DMS79 (cell line): ENCODE results near the gene WBP2.
"Not testable (repeated sequence)": the region's sequence is repeated elsewhere in the genome, so short reads cannot be mapped to it uniquely, and the experiment has no call there.

ENCODE experiments used
- DNase-seq: peaks from one replicate; lab custom pipeline; 2025; lab: John Stamatoyannopoulos, UW

The WBP2 gene

DNA sequence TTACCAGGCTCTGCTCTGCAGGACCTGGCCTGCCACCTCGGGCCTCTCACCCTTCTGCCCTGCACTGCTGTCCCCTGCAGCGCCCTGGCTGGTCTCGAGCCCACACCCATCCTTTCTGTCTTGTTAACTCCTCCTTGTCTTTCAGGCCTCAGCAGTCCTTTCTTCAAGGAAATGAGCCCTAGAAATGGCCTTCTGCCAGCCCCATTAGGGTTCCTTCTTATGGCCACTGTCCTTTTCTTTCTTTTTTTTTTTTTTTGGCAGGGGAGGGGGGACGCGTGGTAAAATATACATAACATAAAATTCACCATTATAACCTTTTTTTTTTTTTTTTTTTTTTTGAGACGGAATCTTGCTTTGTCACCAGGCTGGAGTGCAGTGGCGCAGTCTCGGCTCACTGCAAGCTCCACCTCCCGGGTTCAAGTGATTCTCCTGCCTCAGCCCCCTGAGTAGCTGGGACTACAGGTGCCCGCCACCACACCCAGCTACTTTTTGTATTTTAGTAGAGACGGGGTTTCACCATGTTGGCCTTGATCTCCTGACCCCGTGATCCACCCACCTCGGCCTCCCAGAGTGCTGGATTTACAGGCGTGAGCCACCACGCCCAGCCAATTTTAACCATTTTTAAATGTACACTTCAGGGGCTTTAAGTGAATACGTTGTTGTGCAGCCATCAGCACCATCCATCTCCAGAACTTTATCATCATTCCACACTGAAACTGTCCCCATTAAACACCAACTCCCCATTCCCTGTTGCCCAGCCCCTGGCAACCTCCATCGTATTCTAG is 10.5 kb upstream of the WBP2 start:
- DNase-seq = not testable (repeated sequence)

DNA sequence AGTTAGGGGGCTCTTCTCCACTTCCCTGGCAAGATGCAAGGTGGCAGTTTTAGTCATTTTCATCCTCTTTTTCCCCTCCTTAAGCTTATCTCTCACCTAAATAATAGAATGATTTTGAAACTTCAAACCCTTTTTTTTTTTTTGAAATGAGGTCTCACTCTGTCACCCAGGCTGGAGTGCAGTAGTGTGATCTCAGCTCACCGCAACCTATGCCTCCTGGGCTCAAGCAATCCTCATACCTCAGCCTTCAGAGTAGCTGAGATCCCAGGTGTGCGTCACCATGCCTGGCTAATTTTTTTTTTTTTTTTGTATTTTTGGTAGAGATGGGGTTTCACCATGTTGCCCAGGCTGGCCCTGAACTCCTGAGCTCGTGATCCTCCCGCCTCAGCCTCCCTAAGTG is 9.8 kb upstream of the WBP2 start:
- DNase-seq = not testable (repeated sequence)

GRCh38 chr17:75864448-75864871 is 9.3 kb upstream of the WBP2 start:
- peak; percentile 79 for DNase-seq

DNA sequence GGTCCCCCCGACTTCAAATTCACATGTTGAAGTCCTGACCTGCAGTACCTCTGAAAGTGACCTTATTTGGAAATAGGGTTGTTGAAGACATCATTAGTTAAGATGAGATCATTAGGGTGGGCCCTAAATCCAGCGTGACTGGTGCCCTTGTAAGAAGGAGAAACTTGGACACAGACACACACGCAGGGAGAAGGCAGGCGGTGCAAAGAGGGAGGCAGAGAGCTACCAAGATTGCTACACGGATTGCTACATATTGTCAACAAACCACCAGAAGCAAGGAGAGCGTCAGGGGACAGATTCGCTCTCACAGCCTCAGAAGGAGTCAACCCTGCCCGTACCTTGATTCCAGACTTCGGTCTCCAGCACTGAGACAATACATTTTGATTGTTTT is 6.8 kb upstream of the WBP2 start:
- DNase-seq = no peak

GRCh38 chr17:75859358-75859757 is 4.2 kb upstream of the WBP2 start:
- DNase-seq = not testable (repeated sequence)

GRCh38 chr17:75856062-75856756 is 1.1 kb upstream of the WBP2 start:
- DNase-seq = no peak

GRCh38 chr17:75854881-75855309 is 240 bp downstream of the WBP2 start:
- no peak for DNase-seq

GRCh38 chr17:75854101-75854748 is 910 bp downstream of the WBP2 start:
- DNase-seq = no peak

DNA sequence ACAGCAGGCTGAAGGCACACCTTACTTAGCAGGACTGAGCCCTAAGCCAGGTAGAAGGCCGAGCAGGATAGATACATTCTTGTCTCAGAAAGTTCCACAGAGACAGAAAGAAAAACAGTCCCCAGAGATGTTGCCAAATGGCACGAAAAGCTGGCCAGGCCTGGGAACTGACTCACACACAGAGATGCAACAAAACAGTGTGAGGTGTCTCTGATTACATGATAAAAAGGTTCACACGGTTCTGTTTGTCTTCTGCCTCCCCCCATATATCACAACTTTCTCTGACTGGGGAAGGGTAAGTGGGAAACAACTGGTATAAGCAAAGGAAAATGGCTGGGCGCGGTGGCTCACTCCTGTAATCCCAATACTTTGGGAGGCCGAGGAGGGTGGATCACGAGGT is 1.7 kb downstream of the WBP2 start:
- no peak for DNase-seq

DNA sequence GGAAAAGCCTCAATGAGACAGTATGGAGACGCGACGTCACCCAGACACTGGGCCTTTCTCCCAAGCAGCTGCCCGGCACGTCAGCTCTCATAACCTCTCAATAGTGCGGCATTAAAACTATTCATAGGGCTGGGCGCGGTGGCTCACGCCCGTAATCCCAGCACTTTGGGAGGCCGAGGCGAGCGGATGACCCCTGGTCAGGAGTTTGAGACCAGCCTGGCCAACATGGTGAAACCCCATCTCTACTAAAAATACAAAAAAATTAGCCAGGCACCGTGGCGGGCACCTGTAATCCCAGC is 3.5 kb downstream of the WBP2 start:
- not testable (repeated sequence) for DNase-seq

- no peak for DNase-seq
Measured at GRCh38 chr17:75850928-75851692, 4.0 kb downstream of the WBP2 start.

- DNase-seq = no peak
Measured at GRCh38 chr17:75849724-75850123, 5.4 kb downstream of the WBP2 start.

DNA sequence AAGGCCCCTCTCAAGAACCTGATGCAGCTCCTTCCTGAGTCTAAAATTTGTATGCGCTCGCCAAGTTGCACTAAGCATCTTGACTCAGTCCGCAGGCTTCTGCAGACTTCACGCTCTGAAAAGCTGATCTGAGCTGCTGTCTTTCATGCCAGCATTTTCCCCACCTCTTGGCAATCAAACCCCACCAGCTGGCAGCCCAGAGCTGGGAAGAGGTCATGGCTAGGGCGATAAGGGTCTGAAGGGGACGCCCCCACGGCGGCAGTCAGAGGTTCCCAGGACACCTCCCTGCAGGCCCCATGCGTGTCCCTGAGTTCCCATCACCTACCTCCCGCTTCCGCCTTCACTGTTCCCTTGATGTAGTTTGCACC is 5.9 kb downstream of the WBP2 start:
- no peak for DNase-seq

- no peak for DNase-seq
Measured at GRCh38 chr17:75848523-75849278, 6.4 kb downstream of the WBP2 start.

DNA sequence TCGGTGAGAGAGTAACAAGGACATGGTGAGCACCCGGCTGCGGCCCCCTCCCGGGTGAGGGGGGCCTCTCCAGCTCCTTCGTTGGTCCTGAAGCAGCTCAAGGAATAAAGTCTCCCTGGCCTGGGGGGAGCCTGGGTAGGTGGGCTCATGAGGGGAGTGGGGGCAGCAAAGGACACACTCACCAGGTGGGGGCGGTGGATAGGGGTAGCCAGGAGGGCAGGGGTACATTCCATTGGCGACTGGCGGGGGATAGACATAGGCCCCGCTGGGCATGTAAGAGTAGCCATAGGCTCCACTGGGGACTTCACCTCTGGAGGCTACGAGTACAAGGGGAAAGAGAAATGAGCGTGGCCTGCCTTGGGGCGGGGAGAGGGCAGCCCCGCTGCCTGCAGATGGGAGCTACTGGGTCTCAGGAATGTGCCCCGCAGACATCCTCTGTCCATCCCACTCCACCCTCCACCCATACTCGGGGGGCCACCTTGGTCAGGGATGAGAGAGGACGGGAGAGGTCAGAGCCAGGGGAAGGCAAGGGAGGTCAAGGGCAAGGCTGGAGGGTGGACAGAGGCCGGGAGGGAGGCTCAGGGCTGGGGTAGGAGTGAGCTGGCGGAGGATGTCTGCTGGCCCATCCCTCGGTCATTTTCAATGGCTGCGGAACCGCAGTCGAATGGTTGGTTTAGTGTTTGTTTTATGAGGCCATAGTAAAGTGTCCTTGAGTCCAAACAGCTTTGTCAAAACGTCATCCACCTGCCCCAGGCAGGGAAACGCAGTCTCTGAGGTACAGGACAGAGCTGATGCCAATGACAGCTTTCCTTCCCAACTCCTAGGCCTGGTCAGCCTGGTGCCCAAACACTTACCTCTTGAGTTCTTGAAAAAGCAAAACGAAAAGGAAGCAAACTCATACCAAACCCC is 7.3 kb downstream of the WBP2 start:
- DNase-seq = no peak

DNA sequence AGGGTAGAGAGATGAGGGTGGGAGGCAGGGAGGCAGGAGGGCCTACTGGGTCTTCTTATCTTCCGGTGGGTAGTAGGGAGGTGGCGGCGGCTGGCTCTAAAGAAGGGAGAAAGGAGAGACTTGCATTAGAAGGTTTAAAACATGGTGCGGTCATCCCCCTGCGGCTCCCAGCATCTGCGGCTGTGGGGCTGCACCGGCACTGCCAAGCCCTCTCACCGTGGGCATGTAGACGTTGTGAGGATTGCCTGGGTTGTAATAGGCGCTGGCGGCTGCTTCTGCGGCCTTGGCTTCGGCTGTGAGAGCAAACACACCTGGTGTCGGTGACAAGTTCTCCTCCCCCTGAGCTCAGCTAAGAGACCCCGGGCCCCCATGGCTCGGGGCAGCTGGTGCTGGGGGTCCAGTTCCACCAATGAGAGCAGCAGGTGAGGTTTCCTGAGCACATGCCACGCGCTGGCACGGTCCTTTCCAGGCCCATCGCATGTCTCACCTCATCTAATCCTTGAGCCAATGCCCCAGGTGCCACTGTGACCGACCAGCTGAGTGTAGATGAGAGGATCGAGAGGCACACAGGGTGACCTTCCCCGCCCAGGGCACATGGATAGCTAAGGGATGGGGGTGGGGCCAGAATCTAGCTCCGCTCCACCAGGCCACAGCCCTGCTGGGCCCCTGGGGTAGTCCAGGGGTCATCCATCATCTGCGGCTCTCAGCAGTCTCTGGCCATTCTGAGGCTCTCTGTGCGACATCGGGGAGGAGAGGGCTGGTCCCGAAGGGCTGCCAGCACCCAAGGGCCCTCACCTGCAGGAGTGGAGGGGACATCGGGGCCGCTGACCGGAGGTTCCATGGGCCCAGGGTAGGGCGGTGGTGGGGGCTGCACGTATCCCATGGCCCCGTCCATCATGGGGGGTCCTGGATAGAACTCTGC is 8.2 kb downstream of the WBP2 start:
- no peak for DNase-seq

DNA sequence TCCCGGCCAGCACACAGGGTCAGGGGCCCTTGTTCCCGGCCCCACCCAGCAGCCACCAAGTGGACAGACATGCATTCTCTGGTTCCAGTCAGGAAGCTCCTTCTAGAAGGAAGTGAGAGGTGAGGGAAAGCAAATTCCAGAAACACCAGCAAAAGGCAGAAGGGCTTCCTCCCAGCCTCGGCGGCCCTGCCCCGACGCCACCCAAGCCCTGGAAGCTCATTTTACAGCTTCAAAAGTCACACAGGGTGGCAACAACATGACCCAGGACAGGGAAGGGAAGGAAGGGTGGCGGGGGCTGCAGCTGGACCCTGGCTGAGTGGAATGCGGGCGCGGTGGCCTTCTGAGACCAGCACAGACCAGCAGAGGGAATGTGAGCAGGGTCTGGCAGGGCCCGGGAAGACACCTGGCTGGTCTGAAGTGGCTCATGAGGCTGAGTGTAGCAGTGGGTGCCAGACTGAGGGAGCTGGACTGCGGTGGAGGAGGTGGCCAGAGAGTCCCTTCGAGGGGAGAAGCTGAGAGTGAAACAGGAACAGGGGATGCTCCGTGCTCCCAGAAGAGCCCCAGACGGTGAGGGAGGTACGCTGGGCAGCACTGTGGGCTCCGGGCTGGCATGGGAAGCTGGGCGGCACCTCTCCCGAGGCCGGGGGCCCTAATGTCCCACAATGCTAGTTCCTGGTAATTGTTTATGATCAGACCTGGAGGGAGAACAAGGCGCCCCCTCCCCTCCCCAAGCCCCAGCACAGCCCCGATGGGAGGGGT is 9.0 kb downstream of the WBP2 start:
- DNase-seq = no peak

GRCh38 chr17:75845058-75845711 is 9.9 kb downstream of the WBP2 start:
- no peak for DNase-seq
